K562 (cell line): ENCODE data around the gene OR6S1. TPM values are rescaled to one million over a fixed set of nuclear protein-coding genes. Genes with fewer than 3 reads are reported as not detected.

Source experiments
- ATF1 ChIP-seq, 2 experiments: fragments of 450-650 bp in 1 of 2; IDR thresholded peaks; 2 replicates each; pipeline ENCODE4 v1.6.1; 2016; ENCODE audit warnings: missing compliant biosample characterization in 1 of 2, missing genetic modification characterization in 1 of 2
- ATF7 ChIP-seq: fragments of 450-650 bp; IDR thresholded peaks from 2 replicates; pipeline ENCODE4 v1.7.1; 2014; ENCODE audit warnings: mild to moderate bottlenecking, moderate library complexity
- BCOR ChIP-seq: fragments of 450-650 bp; IDR thresholded peaks from 2 replicates; pipeline ENCODE4 v1.6.1; 2016
- EP300 ChIP-seq: IDR thresholded peaks from 2 replicates; pipeline ENCODE4 v1.6.1; 2012; ENCODE audit warnings: low read length, improper control_type of control experiment
- GABPB1 ChIP-seq: sonication (generic); formaldehyde crosslinking; IDR thresholded peaks from 2 replicates; pipeline ENCODE4 v1.8.0; 2022; ENCODE audit warnings: mild to moderate bottlenecking, missing genetic modification reagents
- HDAC8 ChIP-seq: fragments of 450-650 bp; IDR thresholded peaks from 2 replicates; pipeline ENCODE4 v1.6.1; 2016; ENCODE audit warnings: mild to moderate bottlenecking, missing genetic modification characterization, moderate library complexity, missing compliant biosample characterization
- HMBOX1 ChIP-seq: sonication (generic); IDR thresholded peaks from 2 replicates; pipeline ENCODE4 v1.6.1; 2016
- HNRNPLL ChIP-seq: fragments of 200-400 bp; formaldehyde crosslinking; IDR thresholded peaks from 2 replicates; pipeline ENCODE4 v1.6.1; 2017; ENCODE audit warnings: low read length, low read depth, mild to moderate bottlenecking; ENCODE audit not compliant: poor library complexity, severe bottlenecking
- KDM1A ChIP-seq, 2 experiments: fragments of 450-650 bp; IDR thresholded peaks; 2 replicates each; pipeline ENCODE4 v1.6.1; 2016; ENCODE audit warnings: mild to moderate bottlenecking in 2 of 2
- MTA1 ChIP-seq: fragments of 450-650 bp; IDR thresholded peaks from 2 replicates; pipeline ENCODE4 v1.6.1; 2017; ENCODE audit warnings: borderline replicate concordance
- POLR3A ChIP-seq: IDR thresholded peaks from 2 replicates; pipeline ENCODE4 v1.6.1; 2011; ENCODE audit warnings: borderline replicate concordance, mild to moderate bottlenecking, moderate library complexity; ENCODE audit not compliant: insufficient read length, insufficient read depth; ENCODE audit errors: extremely low read depth
- RCOR1 ChIP-seq, 2 experiments: IDR thresholded peaks; 2 replicates each; pipeline ENCODE4 v1.6.1; 2012; ENCODE audit warnings: low read depth in 2 of 2, low read length in 2 of 2, borderline replicate concordance in 1 of 2, improper control_type of control experiment in 1 of 2
- REST ChIP-seq, 2 experiments: fragments of 450-650 bp; formaldehyde crosslinking in 1 of 2; IDR thresholded peaks; 2 replicates each; pipeline versions ENCODE4 v1.4.0 to v1.6.1; 2014 to 2020; ENCODE audit warnings: mild to moderate bottlenecking in 2 of 2, borderline replicate concordance in 1 of 2, low read depth in 1 of 2
- RNF2 ChIP-seq: sonication (generic); IDR thresholded peaks from 2 replicates; pipeline ENCODE4 v1.6.1; 2016
- UBTF ChIP-seq, 2 experiments: IDR thresholded peaks; 2 replicates each; pipeline ENCODE4 v1.6.1; 2012; ENCODE audit warnings: improper control_type of control experiment in 2 of 2, low read depth in 2 of 2, low read length in 2 of 2, borderline replicate concordance in 1 of 2
- polyA plus RNA-seq, 8 experiments: library from polyadenylated mRNA; depleted of rRNA in 4 of 8; stranded (reverse) in 5 of 8; unstranded in 3 of 8; fragments of >200 nt; fragmentation: Nextera tagmentation in 2 of 8; fragmentation: Illumina TruSeq in 1 of 8; extraction: Ambion mirVana in 2 of 8; extraction: Trizol in 1 of 8; gene quantifications; 2 replicates each; pipeline versions ENCODE4 v1.2.1 to v1.2.3, GENCODE V29; 2011 to 2014; ENCODE audit warnings: inconsistent platforms in 1 of 8, missing spikeins in 1 of 8
- total RNA-seq, 7 experiments: library from RNA; depleted of rRNA in 6 of 7; stranded (reverse); fragments of >200 nt in 6 of 7; fragmentation: Illumina TruSeq in 2 of 7; extraction: Trizol in 2 of 7; gene quantifications; 2 replicates each; pipeline versions ENCODE4 v1.2.1 to v1.2.3, GENCODE V29; 2011 to 2021; ENCODE audit warnings: low replicate concordance in 1 of 7

Gene OR6S1
- total and polyA plus RNA-seq, 9 of the 15 experiments (the other 6 are each of a cell fraction or from before 2014, with no cell fraction given): not detected

GRCh38 chr14:20662968-20663732 lies 21.7 kb upstream of the OR6S1 start (continued):
- peak; percentile 51; the same call in 1 of the 2 replicates for TF ChIP-seq REST (IDR thresholded peaks at IDR 0.05; ENCODE audit: borderline replicate concordance)
- no peak for TF ChIP-seq REST (CRISPR knock-in tag; IDR thresholded peaks at IDR 0.05; ENCODE audit: low read depth)
- TF ChIP-seq HDAC8: no peak
- peak; percentile 30; the same call in 1 of the 2 replicates for TF ChIP-seq RNF2
- TF ChIP-seq ATF7: peak; percentile 43; the same call in 1 of the 2 replicates
- TF ChIP-seq POLR3A: peak; percentile 87
- TF ChIP-seq HNRNPLL: peak; percentile 99
- TF ChIP-seq RCOR1 (IDR thresholded peaks at IDR 0.05; ENCODE audit: borderline replicate concordance in 1 of 2, low read depth in 2 of 2, low read length in 2 of 2): peak in 1 of 2 experiments; percentile 81; a peak in 2 of 4 replicates
- TF ChIP-seq GABPB1 (CRISPR knock-in tag): 0 out of 2 replicates have a peak, but pooled peaks have one; percentile 18
- peak; percentile 82 for TF ChIP-seq HMBOX1
- 0 out of 4 replicates have a peak, but pooled peaks have one; percentile 10 to 23 for TF ChIP-seq KDM1A (IDR thresholded peaks at IDR 0.05)
- TF ChIP-seq MTA1: peak; percentile 20; the same call in 1 of the 2 replicates
- TF ChIP-seq UBTF (IDR thresholded peaks at IDR 0.05; ENCODE audit: borderline replicate concordance in 1 of 2, low read depth in 2 of 2, low read length in 2 of 2): 0 out of 4 replicates have a peak, but pooled peaks of 1 of the 2 experiments have one; percentile 36
- TF ChIP-seq ATF1 (CRISPR knock-in tag; IDR thresholded peaks at IDR 0.05): no peak
- peak; percentile 22; the same call in 1 of the 2 replicates for TF ChIP-seq ATF1 (tag; IDR thresholded peaks at IDR 0.05)
- TF ChIP-seq EP300: peak; percentile 27; the same call in 1 of the 2 replicates
- TF ChIP-seq BCOR: peak; percentile 54; the same call in 1 of the 2 replicates
